NOMO-1 treated with DMSO at 0.1 percent for 48 hours (cell line): ENCODE measurements around the gene TBC1D22B.
"Not testable (repeated sequence)": the region's sequence is repeated elsewhere in the genome, so short reads cannot be mapped to it uniquely, and the experiment has no call there.

ENCODE experiments used
- DNase-seq: peaks from one replicate; lab custom pipeline; 2025; ENCODE audit not compliant: unreplicated experiment; lab: John Stamatoyannopoulos, UW

The TBC1D22B gene

GRCh38 chr6:37321101-37321500 lies 63.5 kb downstream of the TBC1D22B start:
- DNase-seq = no peak

DNA sequence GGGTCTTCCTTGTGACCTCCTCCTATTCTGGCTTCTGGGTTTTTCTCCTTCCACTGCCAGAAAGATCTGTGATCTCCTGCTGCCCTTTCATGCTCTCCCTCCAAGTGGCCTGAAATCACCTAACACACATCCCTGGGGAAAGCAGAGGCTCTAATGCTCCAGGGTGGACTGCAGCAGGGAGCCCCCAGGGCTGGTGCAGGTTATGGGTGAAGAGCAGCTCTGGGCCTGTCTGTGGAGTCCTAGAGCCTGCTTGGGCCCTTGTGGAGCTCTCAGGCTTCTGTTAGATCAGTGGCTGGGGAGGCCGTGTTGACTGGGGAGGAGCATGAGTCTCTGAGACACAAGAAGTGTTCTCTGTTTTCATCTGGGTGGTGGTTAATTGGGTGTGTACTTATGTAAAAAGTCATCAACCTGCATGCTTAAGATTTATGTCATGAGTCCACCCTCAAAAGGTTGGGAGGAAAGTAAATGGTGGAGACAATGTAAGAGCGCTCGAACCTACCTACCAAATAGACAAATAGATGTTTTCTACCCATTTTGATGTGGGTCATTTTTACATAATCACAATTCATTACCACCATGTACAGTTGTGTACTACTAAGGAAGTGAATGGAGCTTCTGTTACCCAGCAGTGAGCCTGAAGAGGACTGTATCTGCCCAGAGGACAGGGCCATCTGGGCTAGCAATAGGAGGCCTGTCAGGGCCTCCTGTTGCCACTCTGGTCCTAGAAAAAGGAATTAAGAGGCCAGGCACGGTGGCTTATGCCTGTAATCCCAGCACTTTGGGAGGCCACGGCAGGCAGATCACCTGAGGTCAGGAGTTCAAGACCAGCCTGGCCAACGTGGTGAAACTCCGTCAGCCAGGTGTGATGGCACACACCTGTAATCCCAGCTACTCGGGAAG lies 64.2 kb downstream of the TBC1D22B start:
- DNase-seq = no peak

- DNase-seq = no peak
Measured at GRCh38 chr6:37323580-37323979, 66.0 kb downstream of the TBC1D22B start.

GRCh38 chr6:37324131-37325033 lies 66.8 kb downstream of the TBC1D22B start:
- no peak for DNase-seq

- not testable (repeated sequence) for DNase-seq
Measured at GRCh38 chr6:37330345-37330744, 72.8 kb downstream of the TBC1D22B start.

DNA sequence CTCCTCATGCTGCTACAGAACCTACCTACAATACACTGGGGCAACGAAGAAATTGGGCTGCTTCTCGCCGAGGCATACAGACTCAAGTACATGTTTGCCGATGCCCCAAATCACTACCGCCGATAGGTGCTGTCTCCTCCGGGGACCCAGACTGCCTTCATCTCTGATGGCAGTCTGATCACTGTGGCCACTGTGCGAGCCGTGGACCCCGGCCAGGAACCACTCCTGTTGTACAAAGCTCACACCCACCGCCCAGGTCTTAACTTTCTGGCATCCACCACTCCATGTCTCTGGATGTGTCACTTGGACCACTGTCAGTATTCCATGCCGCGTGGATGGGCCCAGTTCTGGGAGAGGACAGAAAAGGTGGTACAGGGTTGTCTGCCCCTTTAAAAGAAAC lies 73.5 kb downstream of the TBC1D22B start:
- DNase-seq = no peak

- DNase-seq = no peak
Measured at GRCh38 chr6:37332894-37333293, 75.3 kb downstream of the TBC1D22B start.

DNA sequence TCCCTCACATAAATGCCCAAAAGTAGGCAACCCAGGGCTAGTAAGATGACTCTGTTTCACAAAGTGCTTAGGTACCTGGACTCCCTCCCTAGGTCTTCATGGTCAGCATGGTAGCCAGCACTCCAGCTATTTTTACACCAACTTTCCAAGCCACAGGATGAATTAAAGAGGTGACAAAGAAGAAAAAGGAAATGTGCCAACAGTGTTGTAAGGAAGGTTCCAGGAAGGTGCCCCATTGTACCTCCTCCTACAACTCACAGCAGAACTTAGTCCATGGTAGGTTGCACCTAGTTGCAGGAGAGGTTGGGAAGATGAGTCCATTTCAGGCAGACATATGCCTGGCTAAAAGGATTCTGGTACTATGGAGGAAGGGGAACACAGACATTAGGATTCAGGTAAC lies 76.5 kb downstream of the TBC1D22B start:
- DNase-seq = no peak

GRCh38 chr6:37338317-37338716 lies 80.7 kb downstream of the TBC1D22B start:
- not testable (repeated sequence) for DNase-seq

GRCh38 chr6:37338745-37339255 lies 81.2 kb downstream of the TBC1D22B start:
- no peak for DNase-seq

- no peak for DNase-seq
Measured at GRCh38 chr6:37339741-37340638, 82.4 kb downstream of the TBC1D22B start.

DNA sequence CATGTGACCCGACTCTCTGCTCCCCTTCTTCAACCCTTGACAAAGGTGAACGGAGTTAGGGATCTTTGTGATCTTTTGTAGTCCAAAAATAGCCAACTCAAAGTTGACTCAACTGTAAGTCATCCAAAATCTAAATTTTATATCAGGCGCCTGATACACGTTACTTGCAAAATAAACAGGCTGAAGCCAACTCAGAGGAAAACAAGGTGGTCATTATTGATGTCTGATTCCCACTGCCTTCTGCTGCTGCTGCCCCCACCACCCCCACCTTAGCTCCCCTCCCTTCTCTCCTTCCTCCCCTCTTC lies 83.0 kb downstream of the TBC1D22B start:
- no peak for DNase-seq

- DNase-seq = no peak
Measured at GRCh38 chr6:37343248-37343647, 85.7 kb downstream of the TBC1D22B start.

DNA sequence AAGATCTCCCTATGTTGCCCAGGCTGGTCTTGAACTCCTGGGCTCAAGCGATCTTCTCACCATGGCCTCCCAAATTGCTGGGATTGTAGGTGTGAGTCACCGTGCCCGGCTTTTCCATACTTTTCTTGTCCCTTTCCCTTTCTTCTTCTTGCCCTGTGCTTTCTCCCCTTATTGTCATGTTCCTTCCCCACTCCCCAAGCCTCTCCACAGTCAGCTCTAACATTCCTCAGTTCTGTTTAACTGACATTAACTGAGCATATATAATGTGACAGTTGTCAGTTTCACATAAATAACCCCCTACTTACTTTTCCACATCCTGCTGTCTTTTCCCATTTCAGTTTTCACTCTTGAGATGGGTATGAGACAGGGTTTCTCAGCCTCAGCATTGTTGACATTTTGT lies 86.7 kb downstream of the TBC1D22B start:
- DNase-seq = no peak

- DNase-seq = not testable (repeated sequence)
Measured at GRCh38 chr6:37345804-37346203, 88.2 kb downstream of the TBC1D22B start.

DNA sequence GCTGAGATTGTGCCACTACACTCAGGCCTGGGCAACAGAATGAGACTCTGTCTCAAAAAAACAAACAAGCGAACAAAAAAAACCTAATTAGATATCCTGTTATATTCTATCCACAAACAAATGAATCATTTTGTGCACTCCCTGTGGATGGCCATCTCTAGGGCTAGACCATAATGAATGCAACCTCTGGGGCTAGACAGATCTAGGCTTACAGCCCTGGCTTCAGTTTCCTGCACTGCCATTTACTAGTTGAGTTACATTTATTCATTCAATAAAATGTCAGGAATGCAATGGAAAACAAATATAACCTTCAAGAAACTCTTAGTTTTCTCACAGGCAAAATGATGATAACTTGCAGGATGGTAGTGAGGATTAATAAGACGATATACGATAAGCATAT lies 89.6 kb downstream of the TBC1D22B start:
- DNase-seq = no peak

DNA sequence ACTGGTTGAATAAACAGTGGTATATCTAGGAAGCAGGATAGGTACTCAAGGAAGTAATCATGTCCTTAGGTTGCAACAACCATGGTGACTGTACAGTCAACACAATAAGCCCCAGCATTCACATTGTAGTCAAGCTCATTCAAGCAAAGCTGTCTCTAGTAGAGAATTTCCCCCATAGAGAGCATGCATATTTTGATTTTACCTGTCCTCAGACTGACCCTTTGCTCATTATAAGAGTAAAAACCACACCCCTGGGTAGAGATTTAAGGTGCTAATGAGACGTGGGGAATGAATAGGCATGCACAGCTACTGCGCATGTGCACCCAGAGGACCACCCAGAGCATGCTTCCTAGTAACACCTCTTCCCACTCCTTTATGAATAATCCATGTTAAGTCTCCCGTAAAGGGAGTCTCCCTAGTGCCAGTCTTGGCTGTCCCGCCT lies 90.1 kb downstream of the TBC1D22B start:
- no peak for DNase-seq

DNA sequence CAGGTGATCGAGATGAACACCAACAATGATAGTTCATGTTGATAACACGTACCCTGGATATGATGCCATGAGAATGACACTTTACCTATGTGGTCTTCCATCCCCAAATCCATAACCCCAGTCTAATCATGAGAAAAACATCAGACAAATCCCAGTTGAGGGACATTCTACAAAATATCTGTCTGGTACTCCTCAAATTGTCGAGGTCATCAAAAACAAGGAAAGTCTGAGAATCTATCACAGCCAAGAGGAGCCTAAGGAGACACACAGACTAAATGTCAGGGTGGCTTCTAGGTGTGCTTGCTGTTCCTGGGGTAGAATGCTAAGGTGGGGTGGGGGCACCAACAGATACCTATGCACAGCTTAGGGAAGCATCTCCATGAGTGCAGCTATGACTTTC lies 93.5 kb downstream of the TBC1D22B start:
- no peak for DNase-seq

GRCh38 chr6:37352384-37352783 lies 94.8 kb downstream of the TBC1D22B start:
- DNase-seq = no peak

DNA sequence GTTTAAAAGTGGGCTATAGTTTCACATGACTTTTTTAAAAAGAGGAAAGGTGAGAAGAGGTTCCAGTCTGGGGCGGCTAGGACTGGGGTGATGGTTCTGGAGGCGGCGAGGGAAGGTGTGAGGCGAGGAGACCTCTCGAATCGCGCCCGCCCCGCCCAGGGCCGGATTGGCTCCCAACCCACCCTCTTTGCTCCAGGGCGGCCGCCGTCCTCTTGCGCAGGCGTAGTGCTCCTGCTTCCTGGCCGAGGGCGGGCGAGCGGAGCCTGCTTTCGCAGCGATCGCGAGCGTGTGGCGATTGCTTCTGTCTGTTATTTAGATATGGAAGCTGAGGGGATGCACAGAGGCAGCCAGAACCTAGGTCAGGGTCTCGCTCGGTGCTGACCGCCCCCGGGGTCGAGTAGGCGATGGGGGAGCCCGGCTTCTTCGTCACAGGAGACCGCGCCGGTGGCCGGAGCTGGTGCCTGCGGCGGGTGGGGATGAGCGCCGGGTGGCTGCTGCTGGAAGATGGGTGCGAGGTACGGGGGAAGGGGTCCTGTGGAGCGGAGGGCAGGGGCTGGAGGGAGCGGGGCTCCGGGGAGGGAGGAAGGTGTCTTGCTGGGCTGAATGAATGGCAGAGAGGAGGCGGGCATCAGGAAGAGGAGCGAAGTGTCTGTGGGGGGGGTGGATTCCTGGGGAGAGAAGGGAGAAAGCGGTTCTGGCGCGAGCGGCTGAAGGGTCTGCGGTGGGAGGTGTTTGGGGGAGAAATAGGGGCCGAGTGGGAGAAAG lies 96.4 kb downstream of the TBC1D22B start, which contains the start of gene RNF8:
TSS of gene RNF8 (plus strand) at position 223 of the 765 bp plus-strand sequence. CDS start at position 405, 182 bp downstream.
- DNase-seq = peak; percentile 85
